Ishikawa (cell line): ENCODE measurements around the gene ZNF768.

Experiments
- CEBPB ChIP-seq: IDR thresholded peaks from 2 replicates; pipeline ENCODE4 v1.6.1; 2012
- EGR1 ChIP-seq: IDR thresholded peaks from 2 replicates; pipeline ENCODE4 v1.6.1; 2012
- MAX ChIP-seq: IDR thresholded peaks from 2 replicates; pipeline ENCODE4 v1.6.1; 2012
- RAD21 ChIP-seq: IDR thresholded peaks from 2 replicates; pipeline ENCODE4 v1.6.1; 2012; ENCODE audit warnings: low read depth
- REST ChIP-seq: IDR thresholded peaks from 2 replicates; pipeline ENCODE4 v1.6.1; 2012; ENCODE audit warnings: low read depth, mild to moderate bottlenecking
- TCF12 ChIP-seq: IDR thresholded peaks from 2 replicates; pipeline ENCODE4 v1.6.1; 2012; ENCODE audit warnings: low read depth
- YY1 ChIP-seq: IDR thresholded peaks from 2 replicates; pipeline ENCODE4 v1.6.1; 2012; ENCODE audit warnings: low read depth
- ZBTB7A ChIP-seq: IDR thresholded peaks from 2 replicates; pipeline ENCODE4 v1.6.1; 2012; ENCODE audit warnings: low read depth

- TF ChIP-seq MAX (no peak), CEBPB (no peak), ZBTB7A (no peak), EGR1 (no peak), YY1 (no peak), RAD21 (no peak), TCF12 (no peak), REST (no peak)
These were observed 7.0 kb downstream of the ZNF768 start for GRCh38 chr16:30519120-30520049.
